ENCODE data around the gene SLC5A7.

DNA sequence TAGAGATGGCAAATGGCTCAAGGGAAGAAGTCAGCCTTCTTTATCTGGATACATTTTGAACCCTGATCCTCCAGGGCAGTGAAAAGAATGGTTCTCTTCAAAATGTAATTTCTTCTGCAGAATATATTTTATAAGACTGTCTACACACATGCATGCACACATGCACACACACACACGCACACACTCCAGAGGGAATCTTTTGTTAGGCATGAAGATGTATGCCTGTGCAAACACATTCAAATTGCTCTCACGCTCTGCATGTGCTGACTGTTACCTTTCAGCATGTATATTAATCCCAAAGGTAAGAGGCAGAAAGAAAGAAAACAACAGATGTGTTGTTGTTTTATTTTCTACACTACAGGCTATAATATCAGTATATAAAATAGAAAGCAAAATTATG lies 43.2 kb downstream of the SLC5A7 start:
- TF ChIP-seq, protein P1, sequence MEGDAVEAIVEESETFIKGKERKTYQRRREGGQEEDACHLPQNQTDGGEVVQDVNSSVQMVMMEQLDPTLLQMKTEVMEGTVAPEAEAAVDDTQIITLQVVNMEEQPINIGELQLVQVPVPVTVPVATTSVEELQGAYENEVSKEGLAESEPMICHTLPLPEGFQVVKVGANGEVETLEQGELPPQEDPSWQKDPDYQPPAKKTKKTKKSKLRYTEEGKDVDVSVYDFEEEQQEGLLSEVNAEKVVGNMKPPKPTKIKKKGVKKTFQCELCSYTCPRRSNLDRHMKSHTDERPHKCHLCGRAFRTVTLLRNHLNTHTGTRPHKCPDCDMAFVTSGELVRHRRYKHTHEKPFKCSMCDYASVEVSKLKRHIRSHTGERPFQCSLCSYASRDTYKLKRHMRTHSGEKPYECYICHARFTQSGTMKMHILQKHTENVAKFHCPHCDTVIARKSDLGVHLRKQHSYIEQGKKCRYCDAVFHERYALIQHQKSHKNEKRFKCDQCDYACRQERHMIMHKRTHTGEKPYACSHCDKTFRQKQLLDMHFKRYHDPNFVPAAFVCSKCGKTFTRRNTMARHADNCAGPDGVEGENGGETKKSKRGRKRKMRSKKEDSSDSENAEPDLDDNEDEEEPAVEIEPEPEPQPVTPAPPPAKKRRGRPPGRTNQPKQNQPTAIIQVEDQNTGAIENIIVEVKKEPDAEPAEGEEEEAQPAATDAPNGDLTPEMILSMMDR (conservative IDR thresholded peaks at IDR 0.05): no peak
- no peak for TF ChIP-seq ZFX (IDR thresholded peaks at IDR 0.05)
